ENCODE data around the gene RAMAC. TPM values are rescaled to one million over a fixed set of nuclear protein-coding genes. Genes with fewer than 3 reads are reported as not detected.

Gene RAMAC
- total and polyA plus RNA-seq, 2 of the 8 experiments (the other 6 are each of a cell fraction or from before 2014, with no cell fraction given): 20.7 to 32.9 TPM

DNA sequence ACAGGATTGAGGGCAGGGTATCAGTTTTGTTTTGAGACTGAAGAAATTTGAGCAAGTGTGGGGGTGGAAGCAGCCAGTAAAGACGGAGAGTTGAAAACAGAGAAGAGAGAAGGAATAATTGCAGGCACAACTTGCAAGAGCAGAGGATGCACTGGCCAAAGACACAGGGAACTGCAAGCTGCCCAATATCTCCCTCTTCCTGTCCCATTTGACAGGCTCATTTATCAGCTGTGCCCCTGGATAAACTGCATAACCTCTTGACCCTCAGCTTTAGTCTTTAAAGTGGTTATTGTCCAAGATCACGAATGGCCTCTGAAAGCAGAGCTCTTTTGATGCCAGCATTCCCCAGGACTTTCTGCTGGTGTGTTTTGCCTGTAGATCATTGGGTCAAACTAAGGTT lies 5.0 kb upstream of the RAMAC start (continued):
- TF ChIP-seq, protein P1, sequence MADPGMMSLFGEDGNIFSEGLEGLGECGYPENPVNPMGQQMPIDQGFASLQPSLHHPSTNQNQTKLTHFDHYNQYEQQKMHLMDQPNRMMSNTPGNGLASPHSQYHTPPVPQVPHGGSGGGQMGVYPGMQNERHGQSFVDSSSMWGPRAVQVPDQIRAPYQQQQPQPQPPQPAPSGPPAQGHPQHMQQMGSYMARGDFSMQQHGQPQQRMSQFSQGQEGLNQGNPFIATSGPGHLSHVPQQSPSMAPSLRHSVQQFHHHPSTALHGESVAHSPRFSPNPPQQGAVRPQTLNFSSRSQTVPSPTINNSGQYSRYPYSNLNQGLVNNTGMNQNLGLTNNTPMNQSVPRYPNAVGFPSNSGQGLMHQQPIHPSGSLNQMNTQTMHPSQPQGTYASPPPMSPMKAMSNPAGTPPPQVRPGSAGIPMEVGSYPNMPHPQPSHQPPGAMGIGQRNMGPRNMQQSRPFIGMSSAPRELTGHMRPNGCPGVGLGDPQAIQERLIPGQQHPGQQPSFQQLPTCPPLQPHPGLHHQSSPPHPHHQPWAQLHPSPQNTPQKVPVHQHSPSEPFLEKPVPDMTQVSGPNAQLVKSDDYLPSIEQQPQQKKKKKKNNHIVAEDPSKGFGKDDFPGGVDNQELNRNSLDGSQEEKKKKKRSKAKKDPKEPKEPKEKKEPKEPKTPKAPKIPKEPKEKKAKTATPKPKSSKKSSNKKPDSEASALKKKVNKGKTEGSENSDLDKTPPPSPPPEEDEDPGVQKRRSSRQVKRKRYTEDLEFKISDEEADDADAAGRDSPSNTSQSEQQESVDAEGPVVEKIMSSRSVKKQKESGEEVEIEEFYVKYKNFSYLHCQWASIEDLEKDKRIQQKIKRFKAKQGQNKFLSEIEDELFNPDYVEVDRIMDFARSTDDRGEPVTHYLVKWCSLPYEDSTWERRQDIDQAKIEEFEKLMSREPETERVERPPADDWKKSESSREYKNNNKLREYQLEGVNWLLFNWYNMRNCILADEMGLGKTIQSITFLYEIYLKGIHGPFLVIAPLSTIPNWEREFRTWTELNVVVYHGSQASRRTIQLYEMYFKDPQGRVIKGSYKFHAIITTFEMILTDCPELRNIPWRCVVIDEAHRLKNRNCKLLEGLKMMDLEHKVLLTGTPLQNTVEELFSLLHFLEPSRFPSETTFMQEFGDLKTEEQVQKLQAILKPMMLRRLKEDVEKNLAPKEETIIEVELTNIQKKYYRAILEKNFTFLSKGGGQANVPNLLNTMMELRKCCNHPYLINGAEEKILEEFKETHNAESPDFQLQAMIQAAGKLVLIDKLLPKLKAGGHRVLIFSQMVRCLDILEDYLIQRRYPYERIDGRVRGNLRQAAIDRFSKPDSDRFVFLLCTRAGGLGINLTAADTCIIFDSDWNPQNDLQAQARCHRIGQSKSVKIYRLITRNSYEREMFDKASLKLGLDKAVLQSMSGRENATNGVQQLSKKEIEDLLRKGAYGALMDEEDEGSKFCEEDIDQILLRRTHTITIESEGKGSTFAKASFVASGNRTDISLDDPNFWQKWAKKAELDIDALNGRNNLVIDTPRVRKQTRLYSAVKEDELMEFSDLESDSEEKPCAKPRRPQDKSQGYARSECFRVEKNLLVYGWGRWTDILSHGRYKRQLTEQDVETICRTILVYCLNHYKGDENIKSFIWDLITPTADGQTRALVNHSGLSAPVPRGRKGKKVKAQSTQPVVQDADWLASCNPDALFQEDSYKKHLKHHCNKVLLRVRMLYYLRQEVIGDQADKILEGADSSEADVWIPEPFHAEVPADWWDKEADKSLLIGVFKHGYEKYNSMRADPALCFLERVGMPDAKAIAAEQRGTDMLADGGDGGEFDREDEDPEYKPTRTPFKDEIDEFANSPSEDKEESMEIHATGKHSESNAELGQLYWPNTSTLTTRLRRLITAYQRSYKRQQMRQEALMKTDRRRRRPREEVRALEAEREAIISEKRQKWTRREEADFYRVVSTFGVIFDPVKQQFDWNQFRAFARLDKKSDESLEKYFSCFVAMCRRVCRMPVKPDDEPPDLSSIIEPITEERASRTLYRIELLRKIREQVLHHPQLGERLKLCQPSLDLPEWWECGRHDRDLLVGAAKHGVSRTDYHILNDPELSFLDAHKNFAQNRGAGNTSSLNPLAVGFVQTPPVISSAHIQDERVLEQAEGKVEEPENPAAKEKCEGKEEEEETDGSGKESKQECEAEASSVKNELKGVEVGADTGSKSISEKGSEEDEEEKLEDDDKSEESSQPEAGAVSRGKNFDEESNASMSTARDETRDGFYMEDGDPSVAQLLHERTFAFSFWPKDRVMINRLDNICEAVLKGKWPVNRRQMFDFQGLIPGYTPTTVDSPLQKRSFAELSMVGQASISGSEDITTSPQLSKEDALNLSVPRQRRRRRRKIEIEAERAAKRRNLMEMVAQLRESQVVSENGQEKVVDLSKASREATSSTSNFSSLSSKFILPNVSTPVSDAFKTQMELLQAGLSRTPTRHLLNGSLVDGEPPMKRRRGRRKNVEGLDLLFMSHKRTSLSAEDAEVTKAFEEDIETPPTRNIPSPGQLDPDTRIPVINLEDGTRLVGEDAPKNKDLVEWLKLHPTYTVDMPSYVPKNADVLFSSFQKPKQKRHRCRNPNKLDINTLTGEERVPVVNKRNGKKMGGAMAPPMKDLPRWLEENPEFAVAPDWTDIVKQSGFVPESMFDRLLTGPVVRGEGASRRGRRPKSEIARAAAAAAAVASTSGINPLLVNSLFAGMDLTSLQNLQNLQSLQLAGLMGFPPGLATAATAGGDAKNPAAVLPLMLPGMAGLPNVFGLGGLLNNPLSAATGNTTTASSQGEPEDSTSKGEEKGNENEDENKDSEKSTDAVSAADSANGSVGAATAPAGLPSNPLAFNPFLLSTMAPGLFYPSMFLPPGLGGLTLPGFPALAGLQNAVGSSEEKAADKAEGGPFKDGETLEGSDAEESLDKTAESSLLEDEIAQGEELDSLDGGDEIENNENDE (IDR thresholded peaks at IDR 0.05; ENCODE audit: insufficient replicate concordance, low read length): no peak
- TF ChIP-seq KDM1A (IDR thresholded peaks at IDR 0.05; ENCODE audit: borderline replicate concordance, low read length) (no peak), SRF (IDR thresholded peaks at IDR 0.05; ENCODE audit: low read depth, low read length) (no peak), TBP (IDR thresholded peaks at IDR 0.05; ENCODE audit: low read depth, low read length) (no peak), EP300 (IDR thresholded peaks at IDR 0.05; ENCODE audit: borderline replicate concordance in 1 of 2, low read depth in 2 of 2, low read length in 2 of 2) (no peak), SIX5 (IDR thresholded peaks at IDR 0.05; ENCODE audit: low read depth, low read length) (no peak), CBX8 (IDR thresholded peaks at IDR 0.05; ENCODE audit: borderline replicate concordance, low read depth, low read length) (no peak), POLR2AphosphoS5 (IDR thresholded peaks at IDR 0.05; ENCODE audit: low read depth, low read length) (no peak), SP1 (IDR thresholded peaks at IDR 0.05; ENCODE audit: low read depth, low read length) (no peak), SAP30 (IDR thresholded peaks at IDR 0.05; ENCODE audit: insufficient read depth, insufficient replicate concordance, low read length) (no peak), CEBPB (IDR thresholded peaks at IDR 0.05; ENCODE audit: low read depth, low read length) (no peak), FOSL1 (IDR thresholded peaks at IDR 0.05; ENCODE audit: insufficient read depth, low read depth, low read length) (no peak)
